Fibroblast of lung (primary cell): Measurements from ENCODE around the gene DDAH1. TPM values are rescaled to one million over a fixed set of nuclear protein-coding genes. Genes with fewer than 3 reads are reported as not detected.

Source experiments
- DNase-seq, 2 donors: peaks; one replicate each; pipeline versions ENCODE4 v3.0.0 to v3.0.0-alpha.2; 2010; ENCODE audit warnings: low read depth in 2 of 2
- H2AFZ ChIP-seq: 2 replicates; pipeline ENCODE4 v1.5.1; 2012; ENCODE audit warnings: low read length, control low read depth, inconsistent platforms
- H3K27ac ChIP-seq: 2 replicates; pipeline ENCODE4 v1.5.1; 2011; ENCODE audit warnings: low read length, control low read depth; ENCODE audit not compliant: insufficient read depth
- H3K27me3 ChIP-seq: 2 replicates; pipeline ENCODE4 v1.5.1; 2011; ENCODE audit warnings: mild to moderate bottlenecking, low read length; ENCODE audit not compliant: control insufficient read depth, insufficient read depth
- H3K36me3 ChIP-seq: 2 replicates; pipeline ENCODE4 v1.5.1; 2011; ENCODE audit warnings: low read length; ENCODE audit not compliant: control insufficient read depth, insufficient read depth
- H3K4me1 ChIP-seq: 2 replicates; pipeline ENCODE4 v1.5.1; 2011; ENCODE audit warnings: low read length; ENCODE audit not compliant: control insufficient read depth, insufficient read depth; ENCODE audit errors: extremely low read depth
- H3K4me2 ChIP-seq: 2 replicates; pipeline ENCODE4 v1.5.1; 2011; ENCODE audit warnings: low read length, control low read depth; ENCODE audit not compliant: insufficient read depth; ENCODE audit errors: extremely low read depth
- H3K4me3 ChIP-seq, 4 experiments: fragments of 200-600 bp in 1 of 4; sonication (generic) in 1 of 4; replicated peaks in 1 of 4; 2 replicates each; pipeline ENCODE4 v1.5.1; 2011 to 2016; ENCODE audit warnings: low read length in 4 of 4, low read depth in 3 of 4, mild to moderate bottlenecking in 3 of 4, control low read depth in 2 of 4, inconsistent platforms in 1 of 4, mixed read lengths in 1 of 4; ENCODE audit not compliant: insufficient read depth in 1 of 4; ENCODE audit errors: control extremely low read depth in 1 of 4
- H3K79me2 ChIP-seq: 2 replicates; pipeline ENCODE4 v1.5.1; 2012; ENCODE audit warnings: mild to moderate bottlenecking, low read length, inconsistent platforms; ENCODE audit not compliant: control insufficient read depth, insufficient read depth
- H3K9ac ChIP-seq: 2 replicates; pipeline ENCODE4 v1.5.1; 2011; ENCODE audit warnings: mild to moderate bottlenecking, low read length, control low read depth; ENCODE audit not compliant: insufficient read depth
- H3K9me3 ChIP-seq: 2 replicates; pipeline ENCODE4 v1.5.1; 2012; ENCODE audit warnings: low read depth, low read length; ENCODE audit not compliant: control insufficient read depth, insufficient read depth
- H4K20me1 ChIP-seq: 2 replicates; pipeline ENCODE4 v1.5.1; 2011; ENCODE audit warnings: low read length; ENCODE audit not compliant: control insufficient read depth, insufficient read depth; ENCODE audit errors: extremely low read depth
- EZH2 ChIP-seq: IDR thresholded peaks from 2 replicates; pipeline ENCODE4 v1.5.1; 2012; ENCODE audit warnings: low read length, control low read depth, mild to moderate bottlenecking; ENCODE audit errors: missing control alignments
- polyA plus RNA-seq, 2 donors: library from polyadenylated mRNA; depleted of rRNA in 1 of 2; stranded (reverse) in 1 of 2; unstranded in 1 of 2; fragments of >200 nt; gene quantifications; 2 replicates each; pipeline ENCODE4 v1.2.1, GENCODE V29; 2011 to 2012; ENCODE audit warnings: missing spikeins in 1 of 2
- total RNA-seq: library from RNA; depleted of rRNA; stranded (reverse); fragments of >200 nt; gene quantifications from 2 replicates; pipeline ENCODE4 v1.2.1, GENCODE V29; 2014
- TF ChIP-seq, protein P1 (sequence below), 2 donors: IDR thresholded peaks in 1 of 2; conservative IDR thresholded peaks in 1 of 2; 1 replicate in 1 of 2; 2 replicates in 1 of 2; pipeline ENCODE4 v1.5.1; 2011 to 2012; ENCODE audit warnings: low read length in 2 of 2, control low read depth in 1 of 2, inconsistent platforms in 1 of 2, low read depth in 1 of 2, mild to moderate bottlenecking in 1 of 2

Gene DDAH1
- total and polyA plus RNA-seq, 2 donors (not counting 1 experiment from before 2014, with no cell fraction given) = 50.0 to 218 TPM

DNA sequence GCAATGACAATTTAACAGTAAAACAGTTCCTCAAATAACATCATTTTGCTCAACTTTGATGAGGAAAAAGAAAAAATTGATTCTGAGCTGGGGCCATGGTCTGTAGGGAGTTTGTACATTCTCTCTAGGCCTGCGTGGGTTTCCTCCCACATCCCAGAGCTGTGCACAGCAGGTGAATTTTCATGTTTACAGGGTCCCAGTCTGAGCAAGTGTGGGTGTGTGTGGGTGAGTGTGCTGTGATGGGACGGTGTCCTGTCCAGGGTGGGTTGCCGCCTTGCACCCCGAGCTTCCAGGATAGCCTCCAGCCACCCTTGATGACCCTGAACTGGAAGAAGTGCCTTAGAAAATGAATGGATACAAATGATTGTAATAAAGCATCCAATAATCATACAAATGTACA is 112.9 kb downstream of the DDAH1 start:
- H3K27ac ChIP-seq = no peak overlapping the region
- no peak overlapping the region for H3K4me2 ChIP-seq
- H2AFZ ChIP-seq = no peak overlapping the region
- H3K9ac ChIP-seq = no peak overlapping the region
- H4K20me1 ChIP-seq = no peaks in the 10 kb centered on the region
- no peaks in the 10 kb centered on the region for H3K4me1 ChIP-seq
- peaks cover 4% of the 10 kb centered on the region for H3K36me3 ChIP-seq
- DNase-seq = no peak
- no peaks in the 10 kb centered on the region for H3K27me3 ChIP-seq
- TF ChIP-seq, protein P1, sequence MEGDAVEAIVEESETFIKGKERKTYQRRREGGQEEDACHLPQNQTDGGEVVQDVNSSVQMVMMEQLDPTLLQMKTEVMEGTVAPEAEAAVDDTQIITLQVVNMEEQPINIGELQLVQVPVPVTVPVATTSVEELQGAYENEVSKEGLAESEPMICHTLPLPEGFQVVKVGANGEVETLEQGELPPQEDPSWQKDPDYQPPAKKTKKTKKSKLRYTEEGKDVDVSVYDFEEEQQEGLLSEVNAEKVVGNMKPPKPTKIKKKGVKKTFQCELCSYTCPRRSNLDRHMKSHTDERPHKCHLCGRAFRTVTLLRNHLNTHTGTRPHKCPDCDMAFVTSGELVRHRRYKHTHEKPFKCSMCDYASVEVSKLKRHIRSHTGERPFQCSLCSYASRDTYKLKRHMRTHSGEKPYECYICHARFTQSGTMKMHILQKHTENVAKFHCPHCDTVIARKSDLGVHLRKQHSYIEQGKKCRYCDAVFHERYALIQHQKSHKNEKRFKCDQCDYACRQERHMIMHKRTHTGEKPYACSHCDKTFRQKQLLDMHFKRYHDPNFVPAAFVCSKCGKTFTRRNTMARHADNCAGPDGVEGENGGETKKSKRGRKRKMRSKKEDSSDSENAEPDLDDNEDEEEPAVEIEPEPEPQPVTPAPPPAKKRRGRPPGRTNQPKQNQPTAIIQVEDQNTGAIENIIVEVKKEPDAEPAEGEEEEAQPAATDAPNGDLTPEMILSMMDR (conservative IDR thresholded peaks at IDR 0.05 in 1 of 2, IDR thresholded peaks at IDR 0.05 in 1 of 2; ENCODE audit: low read depth in 1 of 2, low read length in 2 of 2) = no peak
- TF ChIP-seq EZH2 = no peak
- H3K4me3 ChIP-seq = no peak overlapping the region
- H3K79me2 ChIP-seq = no peaks in the 10 kb centered on the region
- H3K9me3 ChIP-seq = no peaks in the 10 kb centered on the region

DNA sequence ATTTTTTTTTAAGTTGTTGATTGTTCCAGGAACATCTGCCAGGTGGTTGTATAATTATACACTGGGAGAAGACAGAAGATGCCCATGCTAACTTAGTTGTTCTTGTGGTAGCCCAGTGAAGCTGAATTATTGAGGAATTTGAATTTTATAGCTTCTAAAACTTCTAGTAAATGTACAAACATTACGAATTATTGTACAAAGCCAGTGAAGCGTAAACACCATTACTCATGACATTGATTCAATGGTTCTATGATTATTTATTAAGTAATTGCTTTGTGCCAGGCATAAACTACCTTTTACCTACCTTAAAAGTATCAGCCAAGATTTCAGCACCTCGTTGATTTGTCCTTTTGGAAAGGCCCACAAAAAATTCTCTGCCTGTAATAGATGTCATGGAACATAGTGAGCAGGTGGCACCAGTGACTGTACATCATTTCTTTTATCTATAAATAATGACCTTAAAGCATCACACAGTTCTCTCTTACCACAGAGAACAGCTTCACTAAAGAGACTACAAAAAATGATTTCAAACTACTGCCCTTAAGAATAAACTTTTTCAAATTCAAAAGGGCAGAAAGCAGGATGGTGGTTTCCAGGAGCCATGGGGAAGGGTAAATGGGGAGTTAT is 113.6 kb downstream of the DDAH1 start:
- Histone ChIP-seq H3K4me1 (no peaks in the 10 kb centered on the region), H3K27me3 (no peaks in the 10 kb centered on the region), H3K9me3 (no peaks in the 10 kb centered on the region), H3K27ac (no peak overlapping the region), H4K20me1 (no peaks in the 10 kb centered on the region), H2AFZ (no peak overlapping the region), H3K4me2 (no peak overlapping the region), H3K79me2 (no peaks in the 10 kb centered on the region), H3K36me3 (peaks cover 4% of the 10 kb centered on the region), H3K9ac (no peak overlapping the region), H3K4me3 (no peak overlapping the region)
- TF ChIP-seq, protein P1 (conservative IDR thresholded peaks at IDR 0.05 in 1 of 2, IDR thresholded peaks at IDR 0.05 in 1 of 2; ENCODE audit: low read depth in 1 of 2, low read length in 2 of 2) = no peak
- no peak for TF ChIP-seq EZH2
- DNase-seq = no peak

DNA sequence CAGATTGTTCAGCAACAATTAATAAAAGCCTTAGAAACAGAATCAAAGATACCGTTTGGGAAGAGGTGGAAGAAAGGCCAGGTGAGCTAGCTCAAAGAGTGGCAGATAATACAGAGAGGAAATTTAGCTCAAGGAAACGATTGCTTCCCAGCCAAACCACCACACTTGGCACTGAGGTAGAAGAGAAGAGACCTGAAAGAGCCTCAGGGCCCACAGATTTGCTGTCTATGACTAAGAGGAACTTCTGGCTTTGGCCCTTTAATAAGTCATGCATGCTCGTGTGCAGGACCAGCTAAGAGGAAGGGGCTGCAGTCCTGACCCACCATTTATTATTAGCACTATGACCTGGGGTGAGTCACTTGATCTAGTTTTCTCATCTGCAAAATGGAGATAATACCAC is 115.7 kb downstream of the DDAH1 start:
- Histone ChIP-seq H3K27me3 (no peaks in the 10 kb centered on the region), H3K4me1 (no peaks in the 10 kb centered on the region), H2AFZ (no peak overlapping the region), H3K9ac (no peak overlapping the region), H3K27ac (no peak overlapping the region), H3K9me3 (no peaks in the 10 kb centered on the region), H4K20me1 (no peaks in the 10 kb centered on the region), H3K4me2 (no peak overlapping the region), H3K79me2 (no peaks in the 10 kb centered on the region), H3K4me3 (no peak overlapping the region), H3K36me3 (peaks cover 4% of the 10 kb centered on the region)
- no peak for TF ChIP-seq EZH2
- TF ChIP-seq, protein P1 (conservative IDR thresholded peaks at IDR 0.05 in 1 of 2, IDR thresholded peaks at IDR 0.05 in 1 of 2; ENCODE audit: low read depth in 1 of 2, low read length in 2 of 2) = no peak
- DNase-seq = no peak
